Activated CD8-positive, alpha-beta memory T cell treated with anti-CD3 and anti-CD28 coated beads, Interleukin-2, amount 10 ng/mL, durations not matched to agents 7 days and 5 days (primary cell): ENCODE results near the gene CYTH1. TPM values are rescaled to one million over a fixed set of nuclear protein-coding genes. Genes with fewer than 3 reads are reported as not detected.

Experiments
- ATAC-seq: fragments of 150-1000 bp; cut with Tn5 transposase; one replicate; pipeline ENCODE4 v1.10.0; 2021; ENCODE audit warnings: moderate library complexity
- CTCF ChIA-PET: fragments of 350-600 bp; sonication (Branson Sonifier 250); formaldehyde crosslinking; loops from one replicate; lab custom pipeline; 2021; ENCODE audit warnings: antibody characterized with exemption; lab: Charles Lee
- DNase-seq: peaks from one replicate; pipeline ENCODE4 v3.0.0-alpha.2; 2020
- H3K27ac Mint-ChIP-seq: one replicate; pipeline ENCODE4 v1.8.0; 2021; ENCODE audit warnings: mild to moderate bottlenecking, mixed read lengths
- H3K27me3 Mint-ChIP-seq: one replicate; pipeline ENCODE4 v1.8.0; 2021; ENCODE audit warnings: mixed read lengths
- H3K36me3 Mint-ChIP-seq: one replicate; pipeline ENCODE4 v1.8.0; 2021; ENCODE audit warnings: mild to moderate bottlenecking, mixed read lengths
- H3K4me1 Mint-ChIP-seq: one replicate; pipeline ENCODE4 v1.8.0; 2021; ENCODE audit warnings: mixed read lengths
- H3K4me3 Mint-ChIP-seq: one replicate; pipeline ENCODE4 v1.8.0; 2021; ENCODE audit warnings: mild to moderate bottlenecking, moderate library complexity, mixed read lengths
- H3K9me3 Mint-ChIP-seq: one replicate; pipeline ENCODE4 v1.8.0; 2022; ENCODE audit warnings: low read depth, mixed read lengths
- total RNA-seq, 2 experiments: library from RNA; stranded (reverse); gene quantifications; one replicate each; pipeline ENCODE4 v1.2.3, GENCODE V29; 2021

Gene CYTH1
- total RNA-seq, 2 experiments from 2014 or later = 151 to 156 TPM

DNA sequence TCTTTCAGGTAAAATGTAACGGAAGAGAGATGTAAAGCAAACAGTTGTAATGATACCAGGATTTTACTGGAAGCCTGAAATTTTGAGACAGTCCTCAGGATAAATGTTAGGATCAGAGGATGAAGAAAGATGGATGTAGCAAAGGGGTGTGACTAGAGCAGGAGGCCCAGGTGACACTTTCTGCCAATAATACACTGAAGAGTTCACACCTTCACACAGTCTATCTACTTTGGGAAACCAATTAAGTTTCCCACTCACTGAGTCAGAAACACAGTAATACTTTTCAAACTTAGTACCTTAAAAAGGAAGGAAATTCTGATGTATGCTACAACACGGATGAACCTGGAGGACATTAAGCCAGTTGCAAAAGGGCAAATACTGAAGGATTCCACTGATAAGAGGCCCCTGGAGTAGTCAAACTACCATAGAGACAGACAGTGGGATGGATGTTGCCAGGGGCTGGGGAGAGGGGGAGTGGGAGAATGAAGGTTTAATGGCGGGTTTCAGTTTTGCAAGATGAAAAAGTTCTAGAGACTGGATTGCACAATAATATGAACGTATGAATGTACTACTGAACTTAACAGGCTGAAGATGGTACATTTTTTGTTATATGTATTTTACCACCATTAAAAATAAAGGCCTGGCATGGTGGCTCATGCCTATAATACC, 62.3 kb downstream of the CYTH1 start:
- peaks cover 85% of the 10 kb centered on the region for H3K4me1 Mint-ChIP-seq
- DNase-seq (no peak), ATAC-seq (peak; percentile 32)
- CTCF ChIA-PET = interaction anchor here (0.7 kb wide), 1 partner anchor 11 kb away, joined by 3 read pairs; no protein-coding TSS in a partner anchor
- peak overlapping the region; percentile 26 for H3K27ac Mint-ChIP-seq
- H3K4me3 Mint-ChIP-seq = no peak overlapping the region
- H3K9me3 Mint-ChIP-seq = no peaks in the 10 kb centered on the region
- no peaks in the 10 kb centered on the region for H3K27me3 Mint-ChIP-seq
- peaks cover 1% of the 10 kb centered on the region for H3K36me3 Mint-ChIP-seq

DNA sequence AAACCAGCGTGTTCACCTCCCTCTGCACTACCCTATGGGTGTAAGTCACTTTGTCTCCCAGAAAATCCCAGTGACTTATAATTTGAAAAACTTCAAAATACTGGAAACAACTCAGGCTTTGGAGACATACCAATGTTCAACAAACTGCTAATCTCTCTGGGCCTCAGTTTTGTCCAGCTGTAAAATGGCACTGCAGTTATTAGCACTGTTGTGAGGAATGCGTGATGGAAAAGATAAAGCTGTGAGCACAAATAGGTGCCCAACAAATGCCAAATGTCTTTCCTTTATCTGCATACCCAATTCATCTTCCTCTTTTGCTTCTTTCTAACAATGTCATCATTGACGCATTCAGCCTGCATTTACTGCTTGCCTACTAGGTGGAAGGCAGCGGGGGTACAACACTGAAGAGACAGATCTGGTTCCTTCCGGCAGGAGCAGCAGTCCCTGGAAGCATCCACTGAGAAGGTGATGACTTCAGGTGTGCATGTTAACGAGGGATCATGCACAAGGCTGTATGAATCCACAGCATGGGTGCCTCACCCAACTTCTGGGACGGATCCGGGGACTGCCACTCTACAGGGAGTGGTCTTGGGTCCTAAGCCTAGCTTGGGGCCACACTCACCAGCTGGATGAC, 63.4 kb downstream of the CYTH1 start:
- CTCF ChIA-PET = interaction anchor here (0.7 to 3.3 kb wide), 2 partner anchors 10 kb away, joined by 3 to 18 read pairs; no protein-coding TSS in a partner anchor
- Mint-ChIP-seq H3K27me3 (no peaks in the 10 kb centered on the region), H3K9me3 (no peaks in the 10 kb centered on the region), H3K36me3 (peaks cover 1% of the 10 kb centered on the region), H3K4me3 (no peak overlapping the region), H3K4me1 (peaks cover 80% of the 10 kb centered on the region), H3K27ac (no peak overlapping the region)
- ATAC-seq (no peak), DNase-seq (no peak)

DNA sequence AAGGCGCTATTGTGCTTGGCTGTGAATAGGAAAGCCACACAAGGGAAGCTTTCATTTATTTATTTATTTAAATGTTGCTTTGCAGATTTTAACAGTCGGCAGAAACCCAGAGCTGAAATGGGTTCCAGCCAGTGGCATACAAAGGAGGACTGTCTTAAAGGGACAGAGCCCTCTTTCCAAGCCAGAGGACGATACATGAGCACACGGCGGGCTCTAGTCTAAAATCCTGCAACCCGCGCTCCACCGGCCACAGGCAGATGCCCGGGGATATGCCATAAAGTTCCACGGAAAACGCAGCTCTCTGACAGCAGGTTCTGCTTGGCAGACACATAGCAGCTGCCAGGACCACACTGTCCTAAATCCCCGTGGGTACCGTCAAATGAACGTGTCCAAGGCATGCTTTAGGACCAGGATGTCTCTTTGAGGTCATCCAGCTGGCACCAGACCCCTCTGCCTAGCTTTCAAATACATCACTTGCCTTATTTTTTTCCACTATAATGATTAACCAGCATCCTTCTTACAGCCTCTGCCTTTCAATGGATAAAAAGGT, 64.6 kb downstream of the CYTH1 start:
- DNase-seq (no peak), ATAC-seq (no peak)
- H3K36me3 Mint-ChIP-seq = peaks cover 1% of the 10 kb centered on the region
- no peak overlapping the region for H3K4me3 Mint-ChIP-seq
- CTCF ChIA-PET = interaction anchor here (0.5 to 3.3 kb wide), 4 partner anchors 8 to 52 kb away, joined by 3 to 18 read pairs (median 4); no protein-coding TSS in a partner anchor
- H3K9me3 Mint-ChIP-seq = no peaks in the 10 kb centered on the region
- peaks cover 79% of the 10 kb centered on the region for H3K4me1 Mint-ChIP-seq
- H3K27ac Mint-ChIP-seq = no peak overlapping the region
- H3K27me3 Mint-ChIP-seq = no peaks in the 10 kb centered on the region

DNA sequence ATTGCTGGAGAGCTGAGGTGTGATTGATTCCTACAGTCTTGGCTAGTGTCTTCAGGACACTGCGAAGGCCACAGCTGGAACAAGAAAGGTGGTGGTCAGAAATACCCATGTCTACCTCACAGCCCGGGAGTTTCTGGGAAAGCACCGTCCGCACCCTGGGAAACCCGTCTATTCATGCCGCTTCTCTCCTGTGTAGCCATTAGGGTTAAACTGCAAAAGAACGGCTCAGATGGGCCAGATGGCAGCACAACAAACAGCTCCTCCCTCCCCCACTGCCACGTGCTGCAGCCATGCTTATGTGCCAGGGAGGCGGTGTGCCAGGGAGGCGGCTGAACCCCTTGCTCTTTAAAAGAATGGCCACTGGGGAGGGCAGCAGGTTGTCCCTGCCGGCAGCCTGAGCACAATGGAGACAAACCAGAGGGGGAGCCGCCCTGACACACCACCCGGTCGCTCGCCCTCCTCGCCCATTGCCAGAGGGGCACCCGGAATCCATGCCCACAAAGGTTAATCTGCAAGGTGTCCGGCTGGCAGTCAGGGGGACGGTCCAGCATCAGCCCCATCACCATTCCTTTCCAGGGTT, 65.2 kb downstream of the CYTH1 start:
- CTCF ChIA-PET = interaction anchor here (0.5 to 3.3 kb wide), 4 partner anchors 9 to 149 kb away, joined by 3 to 18 read pairs (median 4); no protein-coding TSS in a partner anchor
- H3K27me3 Mint-ChIP-seq = no peaks in the 10 kb centered on the region
- DNase-seq (no peak), ATAC-seq (no peak)
- no peak overlapping the region for H3K27ac Mint-ChIP-seq
- peaks cover 1% of the 10 kb centered on the region for H3K36me3 Mint-ChIP-seq
- no peak overlapping the region for H3K4me3 Mint-ChIP-seq
- H3K9me3 Mint-ChIP-seq = no peaks in the 10 kb centered on the region
- peaks cover 79% of the 10 kb centered on the region for H3K4me1 Mint-ChIP-seq

DNA sequence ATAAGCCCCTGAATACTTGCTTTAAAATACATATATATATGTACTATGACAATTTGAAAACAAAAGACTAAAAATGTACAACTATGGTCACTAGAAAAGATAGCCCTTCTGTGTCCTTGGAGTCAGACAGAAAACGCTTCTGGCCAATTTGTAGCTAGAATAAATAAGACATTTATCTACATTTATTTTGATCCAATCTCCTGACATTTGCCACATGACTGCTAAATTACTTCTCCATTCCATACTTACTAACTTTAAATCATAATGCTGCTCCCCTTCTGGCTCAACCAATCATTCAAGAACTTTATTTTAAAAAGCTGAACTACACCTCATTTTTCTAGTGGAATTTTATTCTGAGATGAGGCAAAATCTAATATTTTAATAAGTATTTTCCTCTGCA, 65.8 kb downstream of the CYTH1 start:
- CTCF ChIA-PET = interaction anchor here (0.8 to 3.3 kb wide), 5 partner anchors 8 to 150 kb away, joined by 3 to 18 read pairs (median 4); no protein-coding TSS in a partner anchor
- Mint-ChIP-seq H3K4me1 (peaks cover 80% of the 10 kb centered on the region), H3K9me3 (no peaks in the 10 kb centered on the region), H3K36me3 (peaks cover 1% of the 10 kb centered on the region), H3K27ac (peak overlapping the region; percentile 35), H3K27me3 (no peaks in the 10 kb centered on the region), H3K4me3 (no peak overlapping the region)
- ATAC-seq (no peak), DNase-seq (no peak)

DNA sequence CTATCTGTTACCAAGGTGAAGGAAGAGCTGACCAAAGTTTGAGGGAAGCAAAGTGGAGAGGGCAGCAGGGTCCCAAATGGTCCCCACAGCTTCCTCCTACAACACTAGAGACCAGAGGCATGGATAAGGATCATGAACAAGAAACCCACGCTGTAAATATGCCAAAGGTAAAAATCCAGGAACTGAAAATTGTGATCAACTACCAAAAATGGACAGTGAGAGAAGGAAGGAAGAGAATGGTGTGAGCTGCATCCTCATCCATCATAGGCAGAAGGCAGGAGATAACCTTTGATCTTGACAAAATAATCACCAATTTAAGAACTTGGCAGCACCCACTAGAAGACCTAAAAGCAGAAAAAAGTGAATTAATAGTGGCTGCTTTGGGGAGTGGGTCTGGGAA, 66.2 kb downstream of the CYTH1 start:
- CTCF ChIA-PET = interaction anchor here (0.8 to 3.3 kb wide), 5 partner anchors 8 to 150 kb away, joined by 3 to 18 read pairs (median 4); no protein-coding TSS in a partner anchor
- peak overlapping the region; percentile 3 for H3K4me3 Mint-ChIP-seq
- H3K9me3 Mint-ChIP-seq = no peaks in the 10 kb centered on the region
- H3K27ac Mint-ChIP-seq = peak overlapping the region; percentile 55
- peaks cover 1% of the 10 kb centered on the region for H3K36me3 Mint-ChIP-seq
- ATAC-seq (no peak), DNase-seq (no peak)
- no peaks in the 10 kb centered on the region for H3K27me3 Mint-ChIP-seq
- peaks cover 80% of the 10 kb centered on the region for H3K4me1 Mint-ChIP-seq

DNA sequence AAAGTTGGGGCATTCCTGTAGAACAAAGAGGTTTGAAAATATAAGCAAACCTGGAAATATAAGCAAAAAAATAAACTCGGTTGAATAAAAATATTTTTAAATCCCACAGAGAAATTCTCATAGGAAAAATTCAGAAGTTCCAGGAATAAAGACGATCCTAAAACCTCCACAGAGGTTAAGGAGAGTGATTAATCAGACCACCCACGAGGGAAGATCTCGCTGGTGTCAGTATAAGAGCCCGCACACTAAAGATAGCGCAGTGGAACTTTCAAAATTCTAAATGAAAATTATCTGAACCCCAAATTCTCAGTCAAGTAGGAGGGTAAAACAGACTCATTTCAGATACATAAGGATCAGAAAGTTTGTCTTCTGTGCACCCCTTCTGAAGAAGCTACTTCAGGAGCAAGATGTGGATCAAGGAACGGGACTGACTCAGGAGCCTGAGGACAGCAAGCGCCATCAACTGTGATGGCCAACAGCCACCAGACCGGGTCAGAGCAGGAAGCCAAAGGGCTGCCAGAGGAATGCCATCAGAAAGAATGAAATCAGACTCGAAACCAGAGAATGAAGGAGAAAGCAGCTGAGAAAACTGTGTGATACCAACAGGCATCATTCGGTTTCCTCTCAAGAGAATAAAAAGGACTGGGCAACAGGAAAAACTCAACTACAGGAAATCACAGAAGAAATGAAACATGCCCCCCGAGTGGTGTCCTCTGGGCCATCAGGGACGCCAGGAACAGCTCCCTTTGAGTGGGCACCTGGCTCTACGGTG, 66.9 kb downstream of the CYTH1 start:
- Mint-ChIP-seq H3K27ac (peak overlapping the region; percentile 55), H3K4me1 (peaks cover 83% of the 10 kb centered on the region), H3K4me3 (peak overlapping the region; percentile 3), H3K36me3 (peaks cover 1% of the 10 kb centered on the region), H3K27me3 (no peaks in the 10 kb centered on the region), H3K9me3 (no peaks in the 10 kb centered on the region)
- CTCF ChIA-PET = interaction anchor here (0.8 to 3.3 kb wide), 5 partner anchors 7 to 151 kb away, joined by 3 to 18 read pairs (median 4); no protein-coding TSS in a partner anchor
- DNase-seq = no peak
- no peak for ATAC-seq

DNA sequence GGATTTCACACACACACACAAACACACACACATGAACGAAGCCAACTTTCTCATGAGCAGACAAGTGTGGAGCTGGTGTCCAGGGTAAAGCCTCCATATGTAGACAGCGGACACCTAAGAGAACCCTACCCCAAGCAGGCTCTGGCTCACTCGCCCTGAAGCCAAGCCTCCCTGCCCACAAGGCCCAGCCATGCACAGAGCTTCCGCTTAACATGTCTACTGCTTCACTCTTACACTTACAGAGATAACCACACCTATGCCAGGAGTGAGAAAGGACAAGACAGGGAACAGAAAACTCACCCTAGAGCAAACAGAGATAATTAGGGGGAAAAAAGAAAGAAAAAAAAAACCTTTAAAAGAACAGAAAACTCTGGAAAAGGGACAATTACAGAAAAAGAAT, 67.5 kb downstream of the CYTH1 start:
- CTCF ChIA-PET = interaction anchor here (1.5 kb wide), 1 partner anchor 33 kb away, joined by 3 read pairs; no protein-coding TSS in a partner anchor
- no peak for DNase-seq
- H3K9me3 Mint-ChIP-seq = no peaks in the 10 kb centered on the region
- H3K36me3 Mint-ChIP-seq = peaks cover 1% of the 10 kb centered on the region
- no peak for ATAC-seq
- H3K27ac Mint-ChIP-seq = no peak overlapping the region
- H3K4me1 Mint-ChIP-seq = peaks cover 83% of the 10 kb centered on the region
- H3K4me3 Mint-ChIP-seq = no peak overlapping the region
- H3K27me3 Mint-ChIP-seq = no peaks in the 10 kb centered on the region

DNA sequence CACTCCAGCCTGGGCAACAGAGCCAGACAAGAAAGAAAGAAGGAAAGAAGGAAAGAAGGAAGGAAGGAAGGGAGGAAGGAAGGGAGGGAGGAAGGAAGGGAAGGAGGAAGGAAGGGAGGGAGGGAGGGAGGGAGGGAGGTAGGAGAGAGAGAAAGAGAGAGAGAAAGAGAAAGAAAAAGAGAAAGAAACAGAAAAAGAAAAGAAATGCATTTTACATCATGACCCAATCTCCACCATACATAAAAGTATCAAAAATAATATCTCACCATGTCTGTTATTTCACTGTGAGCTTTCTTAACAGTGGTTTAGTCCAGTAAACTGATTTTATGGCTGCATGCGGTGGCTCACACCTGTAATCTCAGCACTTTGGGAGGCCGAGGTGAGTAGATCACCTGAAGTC, 70.0 kb downstream of the CYTH1 start:
- Mint-ChIP-seq H3K27ac (peak overlapping the region; percentile 20), H3K36me3 (peaks cover 15% of the 10 kb centered on the region), H3K4me1 (peaks cover 79% of the 10 kb centered on the region), H3K27me3 (no peaks in the 10 kb centered on the region), H3K9me3 (no peaks in the 10 kb centered on the region), H3K4me3 (no peak overlapping the region)
- ATAC-seq (no peak), DNase-seq (no peak)
- CTCF ChIA-PET = interaction anchor here (0.6 kb wide), 1 partner anchor 15 kb away, joined by 3 read pairs; no protein-coding TSS in a partner anchor

DNA sequence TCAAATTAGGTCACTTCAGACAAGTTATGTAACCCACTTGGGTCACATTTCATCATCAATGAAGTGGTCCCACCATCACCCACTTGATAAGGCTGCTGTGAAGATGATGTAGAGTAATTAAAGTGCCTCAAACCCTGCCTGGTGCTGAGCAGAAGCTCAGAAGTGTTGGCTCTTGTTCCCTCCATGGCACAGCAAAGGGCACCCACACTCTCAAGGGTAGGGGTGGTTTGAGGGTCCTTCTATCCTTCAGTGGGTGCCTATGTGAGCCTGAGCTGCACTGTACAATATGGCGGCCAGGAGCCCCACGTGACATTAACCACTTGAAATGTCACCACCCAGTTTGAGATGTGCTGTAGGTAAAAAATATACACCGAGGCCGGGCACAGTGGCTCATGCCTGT, 71.5 kb downstream of the CYTH1 start:
- CTCF ChIA-PET = interaction anchor here (0.9 to 2.8 kb wide), 6 partner anchors 12 to 350 kb away, joined by 3 to 11 read pairs (median 4); no protein-coding TSS in a partner anchor
- peak overlapping the region; percentile 75 for H3K27ac Mint-ChIP-seq
- ATAC-seq = no peak
- DNase-seq = no peak
- no peaks in the 10 kb centered on the region for H3K27me3 Mint-ChIP-seq
- no peaks in the 10 kb centered on the region for H3K9me3 Mint-ChIP-seq
- peak overlapping the region; percentile 8 for H3K4me3 Mint-ChIP-seq
- H3K36me3 Mint-ChIP-seq = peaks cover 16% of the 10 kb centered on the region
- peaks cover 66% of the 10 kb centered on the region for H3K4me1 Mint-ChIP-seq

DNA sequence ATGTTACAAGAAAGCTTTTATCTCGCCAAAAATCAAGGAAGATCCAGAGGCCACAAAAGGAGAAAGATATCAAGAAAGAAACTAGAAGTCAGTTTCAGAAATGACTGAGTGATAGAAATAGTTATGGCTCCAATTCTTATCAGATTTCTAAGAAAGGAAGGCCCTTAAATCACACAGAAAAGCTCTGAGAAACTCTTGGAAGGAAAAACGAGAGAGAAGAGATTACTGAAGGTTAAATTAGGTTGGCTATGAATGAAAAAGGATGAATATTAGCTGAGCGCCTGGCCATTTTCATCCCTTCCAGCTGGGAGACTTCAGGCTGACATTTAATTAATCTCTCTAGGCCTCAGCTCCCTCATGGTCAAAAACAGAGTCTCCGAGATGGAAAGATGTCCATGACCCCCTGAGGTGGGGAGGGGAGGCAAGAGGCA, 72.3 kb downstream of the CYTH1 start:
- CTCF ChIA-PET = interaction anchor here (0.8 to 4.1 kb wide), 17 partner anchors 7 to 349 kb away, joined by 3 to 18 read pairs (median 5); no protein-coding TSS in a partner anchor
- ATAC-seq = peak; percentile 35
- H3K27ac Mint-ChIP-seq = peak overlapping the region; percentile 75
- DNase-seq = no peak
- H3K36me3 Mint-ChIP-seq = peaks cover 20% of the 10 kb centered on the region
- H3K9me3 Mint-ChIP-seq = no peaks in the 10 kb centered on the region
- no peaks in the 10 kb centered on the region for H3K27me3 Mint-ChIP-seq
- H3K4me1 Mint-ChIP-seq = peaks cover 59% of the 10 kb centered on the region
- peak overlapping the region; percentile 8 for H3K4me3 Mint-ChIP-seq

DNA sequence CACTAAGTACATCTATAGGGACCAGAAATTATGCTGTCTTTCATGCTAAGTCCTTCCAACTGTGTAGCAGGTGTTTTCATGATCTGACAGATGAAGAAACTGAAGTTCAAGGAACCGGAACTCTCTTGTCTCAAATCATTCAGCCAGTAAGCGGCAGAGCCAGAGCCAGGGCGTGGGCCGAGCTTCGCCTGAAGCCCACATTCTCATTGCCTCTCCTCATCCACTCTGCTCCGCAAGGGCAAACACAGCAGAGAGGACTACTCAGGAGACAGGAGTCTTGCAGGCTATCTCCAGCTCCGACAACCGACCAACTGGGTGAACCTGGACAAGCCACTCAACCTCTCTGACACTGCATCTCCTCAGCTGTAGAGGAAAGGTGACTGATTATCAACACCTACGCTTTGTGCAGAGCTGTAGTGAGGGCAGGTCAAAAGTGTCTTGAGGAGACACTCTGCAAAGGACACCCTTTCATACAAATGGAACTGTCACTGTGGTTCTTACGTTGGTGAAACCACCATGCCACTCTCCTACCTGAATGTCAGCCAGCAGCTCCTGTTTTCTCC, 72.9 kb downstream of the CYTH1 start:
- H3K4me1 Mint-ChIP-seq = peaks cover 53% of the 10 kb centered on the region
- peak overlapping the region; percentile 8 for H3K4me3 Mint-ChIP-seq
- CTCF ChIA-PET = interaction anchor here (1.0 to 4.1 kb wide), 23 partner anchors 8 to 264 kb away, joined by 3 to 18 read pairs (median 5); no protein-coding TSS in a partner anchor
- ATAC-seq = peak; percentile 56
- peak overlapping the region; percentile 75 for H3K27ac Mint-ChIP-seq
- no peaks in the 10 kb centered on the region for H3K27me3 Mint-ChIP-seq
- peaks cover 20% of the 10 kb centered on the region for H3K36me3 Mint-ChIP-seq
- no peak for DNase-seq
- H3K9me3 Mint-ChIP-seq = no peaks in the 10 kb centered on the region
